K562 (cell line): ENCODE measurements around the gene TM4SF4. TPM values are rescaled to one million over a fixed set of nuclear protein-coding genes. Genes with fewer than 3 reads are reported as not detected.

Experiments used
- ATAC-seq: fragments of 200-7000 bp; cut with Tn5 transposase; 3 replicates; pipeline ENCODE4 v1.9.1; 2020; ENCODE audit warnings: moderate library complexity
- BruUV-seq: library from RNA; stranded (reverse); fragments of 400-500 nt; replicated peaks from 2 replicates; lab custom pipeline; 2021; lab: Mats Ljungman, UMichigan
- CTCF ChIA-PET: fragments of 300-600 bp; formaldehyde crosslinking; extraction: SDS; loops from one replicate; lab custom pipeline; 2021; ENCODE audit warnings: low intra/inter-chr PET ratio; lab: Yijun Ruan, JAX
- POLR2A ChIA-PET: fragments of 300-600, 350-650 bp; sonication (Branson Sonifier 250); formaldehyde crosslinking; extraction: SDS; loops from one replicate; lab custom pipeline; 2021; ENCODE audit warnings: antibody characterized with exemption, inconsistent platforms; lab: Yijun Ruan, JAX
- DNase-seq, 4 experiments: peaks; one replicate each; pipeline versions ENCODE4 v3.0.0 to v3.0.0-alpha.2; 2011 to 2018; ENCODE audit warnings: low spot score in 3 of 4, mixed read lengths in 3 of 4; ENCODE audit errors: extremely low read depth in 1 of 4
- FAIRE-seq: peaks from 2 replicates; lab custom pipeline; 2011; peaks lifted over from hg19 to GRCh38; lab: Jason Lieb, UNC
- H2AFZ ChIP-seq: 2 replicates; pipeline ENCODE4 v1.6.0; 2011; ENCODE audit warnings: low read depth, low read length, control low read depth, inconsistent platforms
- H3K27ac ChIP-seq: fragments of 200-600 bp; 3 replicates; pipeline ENCODE4 v1.8.0; 2011; ENCODE audit warnings: low read depth, mild to moderate bottlenecking, control low read depth, inconsistent platforms, low read length, moderate library complexity, mixed read lengths; ENCODE audit errors: extremely low read depth
- H3K27me3 ChIP-seq, 2 experiments: fragments of 300-600 bp in 1 of 2; 2 replicates in 1 of 2; 3 replicates in 1 of 2; pipeline versions ENCODE4 v1.6.0 to v1.8.0; 2011; ENCODE audit warnings: inconsistent platforms in 2 of 2, low read length in 2 of 2, mild to moderate bottlenecking in 1 of 2, mixed read lengths in 1 of 2, moderate library complexity in 1 of 2; ENCODE audit not compliant: control insufficient read depth in 2 of 2, insufficient read depth in 2 of 2
- H3K36me3 ChIP-seq: fragments of 300-600 bp; 3 replicates; pipeline ENCODE4 v1.8.0; 2011; ENCODE audit warnings: mild to moderate bottlenecking, low read length, inconsistent platforms; ENCODE audit not compliant: control insufficient read depth, insufficient read depth
- H3K4me1 ChIP-seq, 2 experiments: fragments of 200-600 bp in 1 of 2; replicated peaks in 1 of 2; 2 replicates in 1 of 2; 3 replicates in 1 of 2; pipeline versions ENCODE4 v1.5.1 to v1.8.0; 2011; ENCODE audit warnings: inconsistent platforms in 2 of 2, low read length in 2 of 2, mild to moderate bottlenecking in 1 of 2, mixed read lengths in 1 of 2, moderate library complexity in 1 of 2; ENCODE audit not compliant: control insufficient read depth in 2 of 2, insufficient read depth in 2 of 2
- H3K4me2 ChIP-seq: 2 replicates; pipeline ENCODE4 v1.6.1; 2011; ENCODE audit warnings: low read length, control low read depth, inconsistent platforms, mixed read lengths; ENCODE audit not compliant: insufficient read depth
- H3K4me3 ChIP-seq: fragments of 200-600 bp; sonication (generic), shearing (Covaris generic); 2 replicates; pipeline ENCODE4 v1.5.1; 2016; ENCODE audit warnings: control low read depth, inconsistent platforms
- H3K79me2 ChIP-seq: fragments of 200-600 bp; 3 replicates; pipeline ENCODE4 v1.8.0; 2011; ENCODE audit warnings: low read length, inconsistent platforms; ENCODE audit not compliant: control insufficient read depth, insufficient read depth
- H3K9ac ChIP-seq, 2 experiments: 2 replicates each; pipeline versions ENCODE4 v1.6.0 to v1.6.1; 2011; ENCODE audit warnings: low read depth in 2 of 2, low read length in 2 of 2, control low read depth in 1 of 2, inconsistent platforms in 1 of 2, mild to moderate bottlenecking in 1 of 2, mixed read lengths in 1 of 2; ENCODE audit not compliant: insufficient read depth in 1 of 2
- H3K9me1 ChIP-seq: one replicate; pipeline ENCODE4 v1.6.0; 2011; ENCODE audit warnings: inconsistent platforms, mild to moderate bottlenecking, low read length, moderate library complexity; ENCODE audit not compliant: control insufficient read depth, insufficient read depth
- H3K9me3 ChIP-seq: replicated peaks from 2 replicates; pipeline ENCODE4 v1.5.1; 2011; ENCODE audit warnings: low read depth, low read length, inconsistent platforms; ENCODE audit not compliant: control insufficient read depth, insufficient read depth
- H4K20me1 ChIP-seq: replicated peaks from 2 replicates; pipeline ENCODE4 v1.6.1; 2011; ENCODE audit warnings: low read length, inconsistent platforms, mixed read lengths; ENCODE audit not compliant: control insufficient read depth, insufficient read depth
- ARNT ChIP-seq, 2 experiments: fragments of 450-650 bp; IDR thresholded peaks; 2 replicates each; pipeline ENCODE4 v1.6.1; 2016; ENCODE audit warnings: mild to moderate bottlenecking in 1 of 2
- DDX20 ChIP-seq: fragments of 450-650 bp; IDR thresholded peaks from 2 replicates; pipeline ENCODE4 v1.6.1; 2016; ENCODE audit warnings: missing genetic modification characterization, low read depth, mild to moderate bottlenecking, missing compliant biosample characterization, moderate library complexity
- NCOA2 ChIP-seq, 2 experiments: fragments of 450-650 bp; IDR thresholded peaks; 2 replicates each; pipeline ENCODE4 v1.6.1; 2018; ENCODE audit warnings: mild to moderate bottlenecking in 2 of 2, moderate library complexity in 1 of 2; ENCODE audit not compliant: partially characterized antibody in 2 of 2
- NFE2 ChIP-seq: IDR thresholded peaks from 2 replicates; pipeline ENCODE4 v1.6.1; 2014; ENCODE audit warnings: antibody characterized with exemption, low read depth
- TCF3 ChIP-seq: sonication (generic); formaldehyde crosslinking; IDR thresholded peaks from 2 replicates; pipeline ENCODE4 v1.4.0; 2020; ENCODE audit warnings: mild to moderate bottlenecking, missing genetic modification reagents
- WGBS: fragments of 100-300 bp; shearing (Covaris generic); methylation state at CpG from one replicate; pipeline ENCODE4 v1.1.6; 2016; ENCODE audit warnings: low coverage, mixed read lengths; ENCODE audit not compliant: insufficient coverage; ENCODE audit errors: missing lambda C conversion rate; 5-methylcytosine and 5-hydroxymethylcytosine counted together
- in situ Hi-C: fragments of 300-500 bp; cut with MboI; formaldehyde crosslinking; loops from 4 replicates; pipeline ENCODE4 v1.15.0; 2018; ENCODE audit warnings: inconsistent platforms, mixed read lengths
- intact Hi-C: fragments of 100-400 bp; cut with micrococcal nuclease; formaldehyde crosslinking; loops from 2 replicates; pipeline ENCODE4 v1.14.2; 2022
- polyA plus RNA-seq, 8 experiments: library from polyadenylated mRNA; depleted of rRNA in 4 of 8; stranded (reverse) in 5 of 8; unstranded in 3 of 8; fragments of >200 nt; fragmentation: Nextera tagmentation in 2 of 8; fragmentation: Illumina TruSeq in 1 of 8; extraction: Ambion mirVana in 2 of 8; extraction: Trizol in 1 of 8; gene quantifications; 2 replicates each; pipeline versions ENCODE4 v1.2.1 to v1.2.3, GENCODE V29; 2011 to 2014; ENCODE audit warnings: inconsistent platforms in 1 of 8, missing spikeins in 1 of 8
- total RNA-seq, 7 experiments: library from RNA; depleted of rRNA in 6 of 7; stranded (reverse); fragments of >200 nt in 6 of 7; fragmentation: Illumina TruSeq in 2 of 7; extraction: Trizol in 2 of 7; gene quantifications; 2 replicates each; pipeline versions ENCODE4 v1.2.1 to v1.2.3, GENCODE V29; 2011 to 2021; ENCODE audit warnings: low replicate concordance in 1 of 7
- TF ChIP-seq, protein P1 (sequence below): sonication (generic); formaldehyde crosslinking; IDR thresholded peaks from 2 replicates; pipeline ENCODE4 v1.8.1; 2023; ENCODE audit warnings: mild to moderate bottlenecking, missing genetic modification reagents

Gene TM4SF4
- total and polyA plus RNA-seq, 9 of the 15 experiments (the other 6 are each of a cell fraction or from before 2014, with no cell fraction given) = 0.31 TPM; not detected in 8

GRCh38 chr3:149495581-149496125, 21.2 kb downstream of the TM4SF4 start:
- H4K20me1 ChIP-seq = no peaks in the 10 kb centered on the region; the same call in 1 of the 2 replicates
- intact Hi-C loops = no loop called here
- no peak overlapping the region for H3K4me2 ChIP-seq
- H3K9ac ChIP-seq = no peak overlapping the region
- H3K36me3 ChIP-seq = no peaks in the 10 kb centered on the region
- in situ Hi-C loops = loop anchor here (25.0 kb wide), 1 partner anchor 533 kb away; no protein-coding TSS in a partner anchor
- H3K27me3 ChIP-seq = peaks cover 0 to 8% of the 10 kb centered on the region in 2 experiments; a peak in 3 of 5 replicates
- DNase-seq (no peak), ATAC-seq (no peak), FAIRE-seq (no peak)
- H3K9me1 ChIP-seq = no peaks in the 10 kb centered on the region
- no peaks in the 10 kb centered on the region for H3K9me3 ChIP-seq
- WGBS = 4% methylated on average over 6 of the region's 6 CpGs
- no peaks in the 10 kb centered on the region for H3K79me2 ChIP-seq
- POLR2A ChIA-PET = interaction anchor here (1.1 kb wide), 1 partner anchor 14 kb away, joined by 3 read pairs; no protein-coding TSS in a partner anchor
- no peak overlapping the region for H3K27ac ChIP-seq
- no peak overlapping the region for H3K4me3 ChIP-seq
- BruUV-seq = no TSS peak
- TF ChIP-seq NFE2 (no peak), DDX20 (tag) (no peak), ARNT (IDR thresholded peaks at IDR 0.05) (no peak), TCF3 (no peak), NCOA2 (IDR thresholded peaks at IDR 0.05; ENCODE audit: partially characterized antibody in 2 of 2) (no peak)
- TF ChIP-seq, protein P1, sequence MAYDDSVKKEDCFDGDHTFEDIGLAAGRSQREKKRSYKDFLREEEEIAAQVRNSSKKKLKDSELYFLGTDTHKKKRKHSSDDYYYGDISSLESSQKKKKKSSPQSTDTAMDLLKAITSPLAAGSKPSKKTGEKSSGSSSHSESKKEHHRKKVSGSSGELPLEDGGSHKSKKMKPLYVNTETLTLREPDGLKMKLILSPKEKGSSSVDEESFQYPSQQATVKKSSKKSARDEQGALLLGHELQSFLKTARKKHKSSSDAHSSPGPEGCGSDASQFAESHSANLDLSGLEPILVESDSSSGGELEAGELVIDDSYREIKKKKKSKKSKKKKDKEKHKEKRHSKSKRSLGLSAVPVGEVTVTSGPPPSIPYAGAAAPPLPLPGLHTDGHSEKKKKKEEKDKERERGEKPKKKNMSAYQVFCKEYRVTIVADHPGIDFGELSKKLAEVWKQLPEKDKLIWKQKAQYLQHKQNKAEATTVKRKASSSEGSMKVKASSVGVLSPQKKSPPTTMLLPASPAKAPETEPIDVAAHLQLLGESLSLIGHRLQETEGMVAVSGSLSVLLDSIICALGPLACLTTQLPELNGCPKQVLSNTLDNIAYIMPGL (CRISPR knock-in tag) = no peak
- TF ChIP-seq, all 486 proteins: peak for 0
- CTCF ChIA-PET = no interaction called here
- H2AFZ ChIP-seq = no peak overlapping the region
- H3K4me1 ChIP-seq = no peaks in the 10 kb centered on the region
